Measurements from ENCODE around the gene CELF6.

DNA sequence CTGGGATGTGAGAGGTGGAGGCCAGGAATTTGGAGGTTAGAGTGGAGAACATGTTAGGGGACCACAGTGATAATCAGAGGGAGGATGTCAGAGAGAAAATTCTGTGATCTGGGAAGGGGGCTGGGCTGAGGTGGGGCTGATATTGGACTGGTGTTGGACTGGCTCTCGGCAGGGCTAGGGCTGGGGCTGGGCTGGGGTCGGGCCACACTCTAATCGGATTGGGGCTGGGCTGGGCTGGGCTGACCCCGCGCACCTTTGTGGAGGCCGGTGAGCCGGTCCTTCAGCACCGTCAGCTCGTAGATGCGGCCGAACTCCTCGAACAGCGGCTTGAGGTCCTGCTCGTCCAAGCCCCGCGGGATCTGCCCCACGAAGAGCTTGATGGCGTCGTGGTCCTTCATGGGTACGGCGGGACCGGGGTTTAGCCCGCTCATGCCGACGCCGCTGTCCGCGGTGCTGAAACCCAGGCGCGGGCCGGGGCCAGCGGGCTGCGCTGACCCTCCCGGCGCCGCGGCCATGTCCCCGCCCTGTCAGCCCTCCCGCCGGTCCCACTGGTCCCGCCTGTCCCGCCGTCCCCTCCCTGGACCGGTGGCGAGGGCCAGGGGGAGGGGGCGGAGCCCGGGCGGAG lies 485 bp downstream of the CELF6 start:
- TF ChIP-seq CTCF (IDR thresholded peaks at IDR 0.05) (no peak), POLR2A (IDR thresholded peaks at IDR 0.05) (no peak), POLR2AphosphoS5 (IDR thresholded peaks at IDR 0.05) (no peak)
